Testis (tissue), 2 donors: Measurements from ENCODE around the gene IL3.

Experiments used
- CTCF ChIP-seq, 3 experiments: fragments of 450-650 bp in 2 of 3; fragments of 200-600 bp in 1 of 3; sonication (generic) in 1 of 3; IDR thresholded peaks; one replicate each; pipeline ENCODE4 v1.5.1; 2016 to 2019; ENCODE audit warnings: antibody characterized with exemption in 3 of 3, mild to moderate bottlenecking in 2 of 3, moderate library complexity in 1 of 3
- POLR2A ChIP-seq: fragments of 450-650 bp; IDR thresholded peaks from one replicate; pipeline ENCODE4 v1.6.1; 2017; ENCODE audit warnings: antibody characterized with exemption, mild to moderate bottlenecking, moderate library complexity

DNA sequence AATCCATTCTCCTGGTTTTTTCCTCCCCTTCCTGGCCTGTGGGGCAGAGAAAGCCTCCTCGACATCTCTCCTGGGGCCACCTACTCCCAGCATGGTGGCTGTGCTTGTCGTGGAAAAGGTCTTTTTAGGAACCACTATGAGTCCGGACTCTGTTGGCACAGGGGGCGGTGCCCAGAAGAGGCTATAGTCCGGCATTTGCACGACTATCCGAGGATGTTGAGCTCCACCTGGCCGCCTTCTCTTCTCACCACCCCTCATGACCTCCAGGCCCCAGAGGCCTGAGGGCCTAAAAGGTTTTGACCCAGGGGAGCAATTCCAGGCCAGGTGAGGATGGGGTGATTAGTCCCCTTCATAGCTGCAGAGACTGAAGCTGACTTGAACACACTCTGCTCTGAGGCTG is 27.2 kb downstream of the IL3 start:
- TF ChIP-seq CTCF (IDR thresholded peaks at IDR 0.05) (no peak), POLR2A (no peak)
